GM18526 (cell line): Measurements from ENCODE around the gene FXYD3.

Source experiments
- POLR2A ChIP-seq: IDR thresholded peaks from 3 replicates; pipeline ENCODE4 v1.6.1; 2011; ENCODE audit not compliant: insufficient read length; ENCODE audit errors: extremely low read depth

FXYD3 gene

DNA sequence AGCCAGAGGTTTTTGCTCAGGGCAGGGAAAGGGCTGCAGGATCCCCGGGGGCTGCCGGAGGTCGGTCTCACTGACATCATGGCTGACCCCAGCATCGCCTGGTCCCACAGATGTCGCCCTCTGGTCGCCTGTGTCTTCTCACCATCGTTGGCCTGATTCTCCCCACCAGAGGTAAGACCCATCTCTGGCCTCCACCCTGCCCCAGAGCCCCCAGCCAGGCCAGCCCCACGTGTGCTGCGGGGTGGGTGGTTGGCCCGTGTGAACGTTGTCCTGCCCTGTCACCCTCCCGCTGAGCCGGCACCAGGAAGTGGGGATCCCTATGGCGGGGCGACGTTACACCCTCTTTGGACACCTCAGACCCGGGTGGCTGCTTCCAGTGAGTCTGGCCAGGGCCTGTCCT lies 39.8 kb downstream of the FXYD3 start:
- no peak for TF ChIP-seq POLR2A

DNA sequence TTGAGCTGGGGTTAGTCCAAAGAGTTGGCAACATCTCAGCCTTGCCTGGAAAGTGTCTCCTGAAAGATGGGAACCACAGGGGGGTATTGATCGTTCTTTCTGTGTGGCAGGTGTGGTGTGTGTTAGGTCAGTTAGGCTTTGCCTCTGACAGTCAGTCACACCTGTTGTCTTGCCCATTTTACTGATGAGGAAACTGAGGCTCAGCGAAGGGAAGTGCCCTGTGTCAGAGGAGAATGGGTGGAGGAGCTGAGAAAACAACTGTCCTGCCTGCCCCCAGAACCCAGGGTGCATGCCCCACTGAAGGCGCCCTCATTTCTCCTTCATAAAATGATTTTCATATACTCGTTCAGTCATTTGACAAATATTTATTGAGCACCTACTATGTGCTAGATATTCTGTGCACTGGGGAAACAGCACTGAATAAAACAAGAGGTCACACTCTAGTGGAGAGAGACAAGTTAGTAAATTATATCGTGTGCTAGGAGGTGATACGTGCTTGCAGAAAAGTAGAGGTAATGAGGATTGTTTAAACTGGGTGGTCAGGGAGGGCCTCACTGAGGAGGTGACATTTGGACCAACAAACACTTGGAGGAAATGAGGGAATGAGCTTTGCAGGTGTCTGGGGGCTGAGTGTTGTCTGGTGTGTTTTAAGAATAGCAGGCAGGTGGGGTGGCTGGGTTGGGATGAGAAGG lies 40.5 kb downstream of the FXYD3 start:
- TF ChIP-seq POLR2A: no peak

DNA sequence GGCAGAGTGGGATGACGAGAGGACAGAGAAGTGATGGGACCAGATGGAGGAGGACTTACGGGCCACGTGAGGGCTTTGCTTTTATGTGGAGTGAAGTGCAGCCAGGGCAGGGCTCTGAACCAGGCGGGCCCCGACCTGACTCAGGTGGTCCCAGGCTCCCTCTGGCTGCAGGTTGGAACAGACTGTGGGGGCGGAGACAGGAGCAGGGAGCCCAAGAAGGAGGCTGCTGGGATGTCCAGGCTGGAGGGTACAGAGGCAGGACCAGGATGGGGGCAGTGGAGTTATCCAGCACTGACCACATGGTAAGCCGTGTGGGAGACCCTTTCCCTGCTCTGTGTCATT lies 41.0 kb downstream of the FXYD3 start:
- no peak for TF ChIP-seq POLR2A

DNA sequence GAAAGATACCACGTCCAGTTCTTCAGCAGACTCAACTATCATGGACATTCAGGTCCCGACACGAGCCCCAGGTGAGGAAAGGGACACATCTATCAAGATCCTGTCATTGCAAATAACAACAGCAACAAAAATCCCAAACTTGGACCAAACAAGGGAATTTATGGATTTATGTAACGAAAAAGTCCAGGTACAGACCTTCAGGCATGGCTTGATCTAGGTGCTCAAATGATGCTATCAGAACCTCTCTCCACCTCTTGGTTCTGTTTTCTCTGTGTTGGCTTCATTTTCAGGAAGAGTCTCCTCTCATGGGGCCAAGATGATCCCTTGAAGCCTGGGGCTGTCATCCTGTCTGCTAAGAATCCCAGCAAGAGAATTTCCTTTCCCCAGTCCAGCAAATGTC lies 41.8 kb downstream of the FXYD3 start:
- no peak for TF ChIP-seq POLR2A

DNA sequence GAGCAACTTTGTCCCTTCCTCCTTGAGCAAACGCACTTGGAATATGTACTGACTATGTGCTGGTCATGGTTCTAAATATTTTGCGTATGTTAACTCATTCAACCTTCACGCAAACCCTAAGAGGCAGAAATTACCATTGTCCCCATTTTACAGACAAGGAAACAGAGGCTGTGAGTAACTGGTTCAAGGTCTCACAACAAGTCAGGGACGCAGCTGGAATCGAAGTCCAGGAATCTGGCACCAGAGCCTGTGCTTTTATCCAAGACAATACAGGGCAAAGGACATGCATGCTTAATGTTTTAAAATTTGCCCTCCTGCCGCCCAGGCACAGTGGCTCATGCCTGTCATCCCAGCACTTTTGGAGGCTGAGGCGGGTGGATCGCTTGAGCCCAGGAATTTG lies 44.0 kb downstream of the FXYD3 start:
- TF ChIP-seq POLR2A: no peak

DNA sequence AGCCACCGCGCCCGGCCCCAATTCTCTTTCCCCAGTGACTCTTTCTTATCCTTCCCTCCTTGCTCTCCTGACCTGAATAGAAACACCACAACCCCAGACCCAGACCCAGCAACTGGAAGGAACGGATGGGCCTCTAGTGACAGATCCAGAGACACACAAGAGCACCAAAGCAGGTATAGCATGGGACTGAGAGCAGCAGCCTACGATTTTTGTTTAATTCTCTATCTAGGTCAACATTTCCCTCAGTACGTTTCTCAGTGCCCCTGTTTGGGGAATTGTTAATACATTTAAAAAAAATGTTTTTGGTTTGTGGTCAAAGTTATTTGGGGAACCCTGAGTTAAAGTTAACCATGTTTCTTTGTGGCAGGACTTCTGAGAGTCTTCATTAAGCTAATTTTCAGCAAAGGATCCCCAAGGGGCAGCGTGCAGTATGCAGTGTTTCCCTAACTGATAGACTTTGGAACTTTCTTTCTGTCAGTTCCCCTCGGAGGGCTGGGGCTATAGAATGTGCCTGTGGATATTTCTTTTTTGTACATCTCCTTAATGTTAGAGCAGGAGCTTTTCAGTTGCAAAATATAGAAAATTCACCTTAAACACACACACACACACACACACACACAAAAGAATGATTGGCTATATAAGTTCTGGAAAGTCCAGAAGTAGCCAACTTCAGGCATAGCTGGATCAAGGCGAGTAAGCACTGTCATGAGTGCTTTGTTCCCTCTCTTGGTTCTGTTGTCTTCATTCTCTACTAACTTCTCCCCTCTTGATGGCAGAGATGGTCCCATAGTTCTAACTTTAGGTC lies 45.2 kb downstream of the FXYD3 start:
- TF ChIP-seq POLR2A: no peak

DNA sequence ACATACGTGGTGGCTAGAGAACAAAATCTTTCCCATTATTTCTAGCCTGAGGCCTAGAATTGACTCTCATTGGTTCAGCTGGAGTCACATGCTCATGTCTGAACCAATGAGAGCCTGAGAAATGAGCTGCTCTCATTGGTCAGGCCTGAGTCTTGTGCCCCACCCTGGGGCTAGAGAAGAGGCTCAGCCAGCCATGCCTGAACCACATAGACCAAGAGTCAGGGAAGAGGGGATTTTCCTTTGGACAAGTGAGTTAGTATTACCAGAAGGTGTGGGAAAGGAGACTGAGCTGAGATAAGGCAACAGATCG lies 45.8 kb downstream of the FXYD3 start:
- no peak for TF ChIP-seq POLR2A

DNA sequence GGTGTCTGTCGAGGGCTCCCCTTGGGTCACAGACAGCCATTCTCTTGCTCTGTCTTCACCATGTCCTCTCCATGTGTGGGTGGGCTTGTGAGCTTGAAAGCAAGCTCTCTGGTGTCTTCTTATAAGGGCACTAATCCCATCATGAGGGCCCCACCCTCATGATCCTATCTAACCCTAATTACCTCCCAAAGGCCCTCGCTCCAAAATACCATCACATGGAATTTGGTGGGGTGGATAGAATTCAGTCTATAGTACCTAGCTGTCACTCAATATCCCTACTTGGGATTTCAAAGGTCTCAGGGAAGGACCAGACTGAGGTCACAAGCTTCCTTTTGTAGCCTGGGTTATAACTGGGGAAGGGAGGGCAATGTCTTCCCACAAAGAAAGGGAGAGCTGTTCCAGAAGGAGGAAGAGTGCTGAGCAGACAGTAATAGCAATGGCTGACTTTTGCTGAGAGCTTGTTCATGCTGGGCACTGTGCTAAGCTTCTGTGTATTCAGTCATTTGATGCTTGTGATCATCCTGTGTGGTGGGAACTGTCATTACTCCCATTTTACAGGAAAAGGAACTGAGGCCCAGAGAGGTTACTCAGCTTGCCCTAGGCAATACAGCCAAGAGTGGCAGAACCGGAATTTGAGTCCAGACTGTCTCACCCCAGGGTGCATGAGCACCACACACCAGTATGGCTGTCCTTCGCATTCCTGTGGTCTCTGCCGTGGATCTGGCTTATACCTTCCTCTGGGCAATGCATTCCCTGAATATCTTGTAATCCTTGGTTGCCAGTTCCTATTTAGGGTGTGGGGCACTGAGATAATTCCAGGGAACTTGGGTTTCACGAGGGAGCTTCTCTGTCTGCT lies 47.1 kb downstream of the FXYD3 start:
- no peak for TF ChIP-seq POLR2A

DNA sequence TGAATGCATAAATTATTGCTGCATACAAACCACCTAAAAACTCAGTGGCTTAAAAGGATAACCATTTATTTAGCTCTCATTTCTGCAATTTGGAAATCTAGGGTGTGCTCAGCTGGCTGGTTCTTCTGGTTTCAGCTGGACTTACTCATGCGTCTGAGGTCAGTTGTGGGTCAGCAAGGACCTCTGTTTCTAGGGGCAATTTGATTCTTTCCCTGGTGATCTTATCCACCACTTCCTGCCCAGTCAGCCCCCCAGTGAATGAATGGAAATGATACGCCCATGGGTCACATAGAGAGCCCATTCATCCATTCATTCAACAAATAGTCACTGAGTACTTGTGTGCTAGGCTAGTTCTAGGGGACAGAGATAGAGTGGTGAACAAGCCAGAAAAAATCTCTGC lies 48.8 kb downstream of the FXYD3 start:
- TF ChIP-seq POLR2A: no peak

DNA sequence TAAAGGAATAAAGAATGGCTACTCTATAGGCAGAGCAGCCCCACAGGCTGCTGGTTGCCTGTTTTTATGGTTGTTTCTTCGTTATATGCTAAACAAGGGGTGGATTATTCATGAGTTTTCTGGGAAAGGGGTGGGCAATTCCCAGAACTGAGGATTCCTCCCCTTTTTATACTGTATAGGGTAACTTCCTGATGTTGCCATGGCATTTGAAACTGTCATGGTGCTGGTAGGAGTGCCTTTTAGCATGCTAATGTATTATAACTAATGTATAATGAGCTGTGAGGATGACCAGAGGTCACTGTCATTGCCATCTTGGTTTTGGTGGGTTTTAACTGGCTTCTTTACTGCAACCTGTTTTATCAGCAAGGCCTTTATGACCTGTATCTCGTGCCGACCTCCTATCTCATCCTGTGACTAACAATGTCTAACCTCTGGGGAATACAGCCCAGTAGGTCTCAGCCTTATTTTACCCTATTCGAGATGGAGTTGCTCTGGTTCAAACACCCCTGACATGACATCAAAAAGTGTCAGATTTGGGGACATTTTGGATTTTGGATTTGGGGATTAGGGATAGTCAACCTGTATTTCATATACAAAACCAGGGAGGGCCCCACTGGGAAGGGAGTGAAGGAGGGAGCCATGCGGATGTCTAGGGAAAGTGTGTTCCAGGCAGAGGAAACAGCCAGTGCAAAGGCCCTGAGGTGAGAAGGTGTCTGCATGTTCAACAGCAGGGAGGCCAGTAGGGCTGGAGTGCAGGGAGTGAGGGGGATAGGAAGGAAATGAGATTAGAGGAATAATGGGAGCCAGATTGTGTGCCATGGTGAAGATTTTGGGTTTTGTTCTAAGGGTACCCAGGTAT lies 49.8 kb downstream of the FXYD3 start:
- no peak for TF ChIP-seq POLR2A

DNA sequence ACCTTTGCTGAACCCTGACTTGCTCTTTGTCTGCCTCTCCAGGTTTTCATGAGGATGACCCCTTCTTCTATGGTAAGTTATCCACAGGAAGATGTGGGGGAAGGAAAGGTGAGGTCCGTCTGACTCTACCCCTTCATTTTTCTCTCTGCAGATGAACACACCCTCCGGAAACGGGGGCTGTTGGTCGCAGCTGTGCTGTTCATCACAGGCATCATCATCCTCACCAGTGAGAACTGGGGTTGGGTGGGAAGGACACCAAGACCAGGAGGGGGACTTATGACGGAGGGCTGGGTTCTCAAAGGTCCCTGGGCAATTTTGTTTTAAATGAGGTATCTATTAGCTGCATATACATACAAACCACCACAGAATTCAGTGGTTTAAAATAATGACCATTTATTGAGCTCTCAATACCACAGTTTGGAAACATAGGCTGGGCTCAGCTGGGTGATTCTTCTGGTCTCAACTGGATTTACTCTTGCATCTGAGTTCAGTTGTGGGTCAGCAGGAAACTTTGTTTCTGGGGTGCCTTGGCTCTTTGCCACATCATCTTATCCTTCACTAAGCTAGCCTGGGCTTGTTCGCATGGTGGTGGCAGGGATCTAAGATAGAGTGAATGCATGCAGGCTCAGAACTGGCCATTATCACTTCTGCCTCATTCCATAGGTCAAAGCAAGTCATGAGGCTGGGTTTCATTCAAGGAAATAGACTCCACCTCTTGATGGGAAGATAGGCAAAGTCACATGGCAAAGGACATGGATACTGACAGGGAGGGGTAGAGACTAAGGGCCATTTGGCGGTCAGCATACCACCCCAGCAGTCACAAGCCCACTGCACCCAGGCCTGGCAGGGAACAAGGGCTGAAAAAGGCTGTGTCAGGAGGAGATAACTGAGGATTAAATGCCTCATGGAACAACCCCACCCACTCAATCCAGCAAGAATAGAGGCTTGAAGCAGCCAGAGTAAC lies 50.8 kb downstream of the FXYD3 start:
- TF ChIP-seq POLR2A: no peak

DNA sequence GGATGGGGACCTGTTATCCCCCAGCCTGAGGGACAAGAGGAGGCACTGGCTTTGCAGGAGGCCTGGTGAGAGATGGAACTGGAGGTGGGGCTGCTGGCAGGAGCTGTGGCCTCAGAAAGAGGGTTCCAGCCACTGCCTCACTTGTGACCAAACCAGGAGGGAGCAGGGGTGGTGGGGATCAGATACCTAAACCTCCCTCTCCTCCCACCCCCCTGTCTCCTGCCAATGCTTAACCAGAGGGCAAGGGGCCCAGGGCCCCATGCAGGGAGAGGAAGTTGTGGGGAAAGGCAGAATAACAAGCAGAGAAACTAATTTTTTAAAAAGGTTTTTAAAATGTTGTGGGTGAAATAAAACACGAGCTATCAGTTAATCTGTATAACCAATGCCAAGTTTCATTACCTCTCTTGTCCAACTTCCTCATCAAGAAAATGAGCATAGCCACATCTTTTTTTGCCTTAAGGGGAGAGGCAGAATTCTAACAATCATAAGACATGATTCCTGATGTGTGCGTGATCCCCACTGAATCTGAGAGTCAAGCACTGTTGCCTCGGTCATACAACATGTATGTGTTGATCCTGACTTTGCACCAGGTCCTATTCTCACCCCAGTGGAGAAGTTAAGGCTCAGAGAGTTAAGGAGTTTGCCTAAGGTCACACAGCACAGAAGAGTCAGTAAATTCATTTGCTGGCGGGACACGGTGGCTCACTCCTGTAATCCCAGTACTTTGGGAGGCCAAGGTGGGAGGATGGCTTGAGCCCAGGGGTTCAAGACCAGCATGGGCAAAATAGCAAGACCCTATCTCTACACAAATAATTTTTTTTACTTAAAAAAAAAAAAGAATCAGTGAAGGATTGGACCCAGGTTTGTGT lies 51.9 kb downstream of the FXYD3 start:
- TF ChIP-seq POLR2A: no peak

DNA sequence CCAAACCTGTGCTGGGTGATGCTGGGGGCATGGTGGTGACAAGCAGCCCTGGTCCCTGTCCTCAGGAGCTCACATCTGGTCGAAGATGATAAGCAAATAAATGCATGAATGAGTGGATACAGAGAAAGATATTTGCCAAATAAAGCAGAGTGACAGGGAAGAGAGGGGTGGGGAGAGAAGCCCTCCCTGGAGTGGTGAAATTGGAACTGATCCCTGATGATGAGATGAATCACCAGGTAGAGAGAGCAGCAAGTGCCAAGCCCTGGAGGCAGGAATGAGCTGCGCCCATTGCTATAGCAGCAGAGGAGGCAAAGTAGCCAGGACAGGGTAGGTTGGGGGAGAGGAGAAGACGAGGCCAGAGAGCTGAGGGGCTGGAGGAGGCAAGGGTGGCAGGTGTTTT lies 52.6 kb downstream of the FXYD3 start:
- TF ChIP-seq POLR2A: no peak
